ENCODE measurements around the gene TARBP1.

DNA sequence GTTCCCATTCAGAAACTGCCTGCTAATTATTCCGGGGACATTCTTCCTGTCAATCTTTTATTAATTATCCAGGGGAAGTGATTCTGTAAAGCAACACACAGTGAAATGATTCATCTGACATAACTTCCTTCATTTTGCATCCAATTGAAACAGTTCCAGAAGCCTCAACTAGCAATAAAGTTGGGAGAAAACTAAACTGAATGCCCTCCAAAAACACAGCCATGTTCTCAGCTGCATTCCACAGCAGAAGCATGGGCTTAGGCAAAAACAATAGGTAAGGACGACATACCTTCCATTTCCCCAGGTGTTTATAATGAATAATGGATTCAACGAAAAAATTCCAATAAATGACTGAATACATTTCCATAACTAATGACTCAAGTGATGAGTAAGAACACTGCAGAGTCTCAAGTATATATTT, 36.9 kb upstream of the TARBP1 start:
- TF ChIP-seq SUZ12 (IDR thresholded peaks at IDR 0.05; ENCODE audit: extremely low read depth, insufficient read depth, insufficient read length) (no peak), YY1 (IDR thresholded peaks at IDR 0.05; ENCODE audit: insufficient read depth, insufficient read length) (no peak)

Measured in NT2/D1 (cell line).